ENCODE measurements around the gene DMAC2L.

DMAC2L gene

GRCh38 chr14:50321009-50321660 is 9.0 kb downstream of the DMAC2L start:
- peak; percentile 36 to 50 for DNase-seq (ENCODE audit: low read depth in 2 of 2)

- DNase-seq (ENCODE audit: low read depth in 2 of 2) = no peak
These were observed 19.5 kb downstream of the DMAC2L start for GRCh38 chr14:50331596-50331995.

GRCh38 chr14:50333014-50333509 is 20.9 kb downstream of the DMAC2L start:
- DNase-seq (ENCODE audit: low read depth in 2 of 2) = no peak

- no peak for DNase-seq (ENCODE audit: low read depth in 2 of 2)
These were observed 22.1 kb downstream of the DMAC2L start for GRCh38 chr14:50334211-50334610.

- DNase-seq (ENCODE audit: low read depth in 2 of 2) = no peak
These were observed 23.3 kb downstream of the DMAC2L start for GRCh38 chr14:50335389-50335788.

GRCh38 chr14:50335989-50336824 is 24.1 kb downstream of the DMAC2L start:
- DNase-seq (ENCODE audit: low read depth in 2 of 2) = no peak

GRCh38 chr14:50338587-50338986 is 26.5 kb downstream of the DMAC2L start:
- no peak for DNase-seq (ENCODE audit: low read depth in 2 of 2)

- DNase-seq (ENCODE audit: low read depth in 2 of 2) = no peak
These were observed 27.2 kb downstream of the DMAC2L start for GRCh38 chr14:50339178-50339804.

GRCh38 chr14:50340045-50340444 is 27.9 kb downstream of the DMAC2L start:
- no peak for DNase-seq (ENCODE audit: low read depth in 2 of 2)

- no peak for DNase-seq (ENCODE audit: low read depth in 2 of 2)
These were observed 28.8 kb downstream of the DMAC2L start for GRCh38 chr14:50340963-50341362.

GRCh38 chr14:50342221-50343078 is 30.3 kb downstream of the DMAC2L start:
- peak in 1 of 2 donors; percentile 32 for DNase-seq (ENCODE audit: low read depth in 2 of 2)

- no peak for DNase-seq (ENCODE audit: low read depth in 2 of 2)
These were observed 31.3 kb downstream of the DMAC2L start for GRCh38 chr14:50343434-50343833.

- peak; percentile 74 to 75 for DNase-seq (ENCODE audit: low read depth in 2 of 2)
These were observed 32.1 kb downstream of the DMAC2L start for GRCh38 chr14:50344116-50344775.

GRCh38 chr14:50344876-50345563 is 32.9 kb downstream of the DMAC2L start:
- no peak for DNase-seq (ENCODE audit: low read depth in 2 of 2)

- DNase-seq (ENCODE audit: low read depth in 2 of 2) = no peak
These were observed 33.8 kb downstream of the DMAC2L start for GRCh38 chr14:50345846-50346422.

GRCh38 chr14:50347521-50347920 is 35.4 kb downstream of the DMAC2L start:
- no peak for DNase-seq (ENCODE audit: low read depth in 2 of 2)

- DNase-seq (ENCODE audit: low read depth in 2 of 2) = no peak
These were observed 36.8 kb downstream of the DMAC2L start for GRCh38 chr14:50348933-50349332.

GRCh38 chr14:50350975-50351374 is 38.9 kb downstream of the DMAC2L start:
- DNase-seq (ENCODE audit: low read depth in 2 of 2) = no peak

- no peak for DNase-seq (ENCODE audit: low read depth in 2 of 2)
These were observed 40.5 kb downstream of the DMAC2L start for GRCh38 chr14:50352584-50352983.

GRCh38 chr14:50353126-50353525 is 41.0 kb downstream of the DMAC2L start:
- no peak for DNase-seq (ENCODE audit: low read depth in 2 of 2)
